H1 (cell line): Measurements from ENCODE around the gene SCOC. TPM values are rescaled to one million over a fixed set of nuclear protein-coding genes. Genes with fewer than 3 reads are reported as not detected.

Experiments used
- CTCF ChIA-PET: fragments of 300-600 bp; sonication (Branson Sonifier 250); formaldehyde crosslinking; loops from one replicate; lab custom pipeline; 2021; ENCODE audit not compliant: partially characterized antibody; lab: Charles Lee
- POLR2A ChIA-PET: fragments of 300-600 bp; sonication (Branson Sonifier 250); formaldehyde crosslinking; loops from one replicate; lab custom pipeline; 2021; ENCODE audit warnings: inconsistent platforms; ENCODE audit not compliant: partially characterized antibody; lab: Charles Lee
- DNase-seq, 2 experiments: peaks; one replicate each; pipeline versions ENCODE4 v3.0.0 to v3.0.0-alpha.2; 2010 to 2022; ENCODE audit warnings: low spot score in 2 of 2, low read depth in 1 of 2, mixed read lengths in 1 of 2
- FAIRE-seq: peaks from 2 replicates; lab custom pipeline; 2011; peaks lifted over from hg19 to GRCh38; lab: Jason Lieb, UNC
- H2AFZ ChIP-seq: 2 replicates; pipeline ENCODE4 v1.8.1; 2012; ENCODE audit warnings: low read length, inconsistent platforms
- H2AK5ac ChIP-seq: 2 replicates; pipeline ENCODE4 v1.6.1; 2013; ENCODE audit warnings: low read depth, low read length
- H2BK120ac ChIP-seq: replicated peaks from 2 replicates; pipeline ENCODE3; 2013; ENCODE audit warnings: low read depth, low read length, inconsistent platforms
- H2BK12ac ChIP-seq: 2 replicates; pipeline ENCODE4 v1.6.1; 2013; ENCODE audit warnings: low read depth, low read length
- H2BK15ac ChIP-seq: 2 replicates; pipeline ENCODE4 v1.6.1; 2013; ENCODE audit warnings: low read length
- H2BK20ac ChIP-seq: 2 replicates; pipeline ENCODE4 v1.6.1; 2013; ENCODE audit warnings: low read length
- H2BK5ac ChIP-seq: 2 replicates; pipeline ENCODE4 v1.6.1; 2013; ENCODE audit warnings: low read depth, low read length
- H3K14ac ChIP-seq: 2 replicates; pipeline ENCODE4 v1.6.1; 2013; ENCODE audit warnings: inconsistent platforms; ENCODE audit not compliant: insufficient read length
- H3K18ac ChIP-seq: 2 replicates; pipeline ENCODE4 v1.6.1; 2013; ENCODE audit warnings: low read length; ENCODE audit errors: extremely low read depth
- H3K23ac ChIP-seq: 2 replicates; pipeline ENCODE4 v1.6.1; 2013; ENCODE audit warnings: inconsistent platforms; ENCODE audit not compliant: insufficient read length
- H3K23me2 ChIP-seq: 2 replicates; pipeline ENCODE4 v1.6.1; 2013; ENCODE audit warnings: low read depth, low read length
- H3K27ac ChIP-seq: 2 replicates; pipeline ENCODE4 v1.6.1; 2011; ENCODE audit warnings: low read depth, low read length, inconsistent platforms
- H3K27me3 ChIP-seq, 4 experiments: replicated peaks in 1 of 4; 1 replicate in 1 of 4; 2 replicates in 3 of 4; pipeline versions ENCODE4 v1.6.1 to v1.8.1; 2011 to 2013; ENCODE audit warnings: low read length in 3 of 4, mild to moderate bottlenecking in 3 of 4, inconsistent platforms in 2 of 4, mixed read lengths in 2 of 4, moderate library complexity in 1 of 4; ENCODE audit not compliant: control insufficient read depth in 3 of 4, insufficient read depth in 3 of 4; ENCODE audit errors: extremely low read depth in 1 of 4
- H3K36me3 ChIP-seq, 4 experiments: 2 replicates each; pipeline versions ENCODE4 v1.6.1 to v1.8.1; 2011 to 2013; ENCODE audit warnings: mild to moderate bottlenecking in 4 of 4, low read length in 3 of 4, moderate library complexity in 2 of 4, control low read depth in 1 of 4, inconsistent platforms in 1 of 4; ENCODE audit not compliant: insufficient read depth in 4 of 4, control insufficient read depth in 2 of 4
- H3K4ac ChIP-seq: replicated peaks from 2 replicates; pipeline ENCODE3; 2013; ENCODE audit warnings: low read length, low read depth, mixed read lengths, inconsistent platforms; ENCODE audit not compliant: insufficient read length
- H3K4me1 ChIP-seq, 4 experiments: replicated peaks in 1 of 4; 1 replicate in 1 of 4; 2 replicates in 3 of 4; pipeline versions ENCODE4 v1.6.1 to v1.8.1; 2011 to 2013; ENCODE audit warnings: low read length in 3 of 4, inconsistent platforms in 2 of 4, mixed read lengths in 1 of 4; ENCODE audit not compliant: insufficient read depth in 4 of 4, control insufficient read depth in 3 of 4
- H3K4me2 ChIP-seq, 2 experiments: 2 replicates each; pipeline versions ENCODE4 v1.6.1 to v1.8.1; 2011 to 2013; ENCODE audit warnings: low read depth in 2 of 2, low read length in 2 of 2, control low read depth in 1 of 2, inconsistent platforms in 1 of 2, mild to moderate bottlenecking in 1 of 2; ENCODE audit not compliant: insufficient read depth in 1 of 2
- H3K4me3 ChIP-seq, 4 experiments: fragments of 200-600, 300-600 bp in 1 of 4; sonication (generic), shearing (Covaris generic), sonication (Bioruptor Twin) in 1 of 4; 2 replicates each; pipeline versions ENCODE4 v1.5.1 to v1.8.1; 2011 to 2016; ENCODE audit warnings: low read length in 4 of 4, low read depth in 3 of 4, control low read depth in 2 of 4, inconsistent platforms in 2 of 4, mild to moderate bottlenecking in 2 of 4, mixed read lengths in 1 of 4, moderate library complexity in 1 of 4; ENCODE audit not compliant: insufficient read depth in 2 of 4; ENCODE audit errors: extremely low read depth in 1 of 4
- H3K56ac ChIP-seq: replicated peaks from 2 replicates; pipeline ENCODE3; 2013; ENCODE audit warnings: low read depth, mild to moderate bottlenecking, mixed read lengths, low read length, inconsistent platforms; ENCODE audit not compliant: insufficient read length
- H3K79me1 ChIP-seq: 2 replicates; pipeline ENCODE4 v1.6.1; 2013; ENCODE audit warnings: low read depth, low read length, control low read depth
- H3K79me2 ChIP-seq, 2 experiments: 2 replicates each; pipeline versions ENCODE4 v1.6.1 to v1.8.1; 2012 to 2013; ENCODE audit warnings: low read length in 2 of 2, mild to moderate bottlenecking in 2 of 2, inconsistent platforms in 1 of 2; ENCODE audit not compliant: insufficient read depth in 2 of 2, control insufficient read depth in 1 of 2
- H3K9ac ChIP-seq, 4 experiments: replicated peaks in 1 of 4; 1 replicate in 1 of 4; 2 replicates in 3 of 4; pipeline versions ENCODE4 v1.6.1 to v1.8.1; 2011 to 2013; ENCODE audit warnings: low read depth in 3 of 4, low read length in 3 of 4, control low read depth in 2 of 4, mild to moderate bottlenecking in 2 of 4, moderate library complexity in 2 of 4, inconsistent platforms in 1 of 4; ENCODE audit errors: extremely low read depth in 1 of 4
- H3K9me3 ChIP-seq, 2 experiments: 2 replicates each; pipeline versions ENCODE4 v1.6.1 to v1.8.1; 2012 to 2013; ENCODE audit warnings: mild to moderate bottlenecking in 2 of 2, moderate library complexity in 2 of 2, control low read depth in 1 of 2, inconsistent platforms in 1 of 2, low read depth in 1 of 2, low read length in 1 of 2, mixed read lengths in 1 of 2; ENCODE audit not compliant: insufficient read depth in 2 of 2
- H4K20me1 ChIP-seq, 2 experiments: replicated peaks in 1 of 2; 2 replicates each; pipeline versions ENCODE3 to v1.8.1; 2011 to 2013; ENCODE audit warnings: inconsistent platforms in 2 of 2, low read length in 2 of 2, mild to moderate bottlenecking in 1 of 2; ENCODE audit not compliant: insufficient read depth in 2 of 2, control insufficient read depth in 1 of 2
- H4K5ac ChIP-seq: 2 replicates; pipeline ENCODE4 v1.6.1; 2013; ENCODE audit warnings: low read length, low read depth, mixed read lengths, inconsistent platforms; ENCODE audit not compliant: insufficient read length
- H4K8ac ChIP-seq: 2 replicates; pipeline ENCODE4 v1.8.0; 2013; ENCODE audit warnings: mild to moderate bottlenecking, moderate library complexity, low read length, inconsistent platforms; ENCODE audit not compliant: insufficient read depth; ENCODE audit errors: extremely low read depth
- H4K91ac ChIP-seq: replicated peaks from 2 replicates; pipeline ENCODE3; 2013; ENCODE audit warnings: low read length, mixed read lengths, inconsistent platforms; ENCODE audit not compliant: insufficient read length
- ASH2L ChIP-seq: fragments of 200-600, 300-600 bp; sonication (generic); IDR thresholded peaks from one replicate; pipeline ENCODE4 v1.7.1; 2017; ENCODE audit warnings: low read length
- ATF2 ChIP-seq: IDR thresholded peaks from 2 replicates; pipeline ENCODE4 v1.6.1; 2012; ENCODE audit warnings: low read length, inconsistent platforms
- CHD2 ChIP-seq: IDR thresholded peaks from 2 replicates; pipeline ENCODE4 v1.6.1; 2012; ENCODE audit warnings: low read length, improper control_type of control experiment
- EP300 ChIP-seq, 2 experiments: IDR thresholded peaks; 1 replicate in 1 of 2; 2 replicates in 1 of 2; pipeline ENCODE4 v1.6.1; 2011 to 2012; ENCODE audit warnings: low read depth in 2 of 2, low read length in 2 of 2, mild to moderate bottlenecking in 2 of 2, borderline replicate concordance in 1 of 2, inconsistent platforms in 1 of 2, moderate library complexity in 1 of 2
- RNF2 ChIP-seq: fragments of 200-900, 300-1000 bp; sonication (generic); IDR thresholded peaks from 2 replicates; pipeline ENCODE4 v1.7.1; 2016; ENCODE audit warnings: borderline replicate concordance, low read depth, mild to moderate bottlenecking, antibody characterized with exemption, low read length; ENCODE audit not compliant: poor library complexity, severe bottlenecking; ENCODE audit errors: missing control alignments
- SIRT6 ChIP-seq: IDR thresholded peaks from one replicate; pipeline ENCODE4 v1.7.1; 2012; ENCODE audit warnings: low read length, inconsistent platforms
- SIX5 ChIP-seq: IDR thresholded peaks from 2 replicates; pipeline ENCODE4 v1.6.1; 2011; ENCODE audit warnings: mild to moderate bottlenecking, low read depth, low read length
- TAF7 ChIP-seq: optimal IDR thresholded peaks from 2 replicates; pipeline ENCODE3; 2011; ENCODE audit warnings: low read depth, mild to moderate bottlenecking, inconsistent platforms, low read length, moderate library complexity, borderline replicate concordance
- ZNF274 ChIP-seq: IDR thresholded peaks from 2 replicates; pipeline ENCODE4 v1.7.0; 2012; ENCODE audit warnings: low read length, borderline replicate concordance; ENCODE audit errors: extremely low read depth
- WGBS, 2 experiments: shearing (Covaris generic) in 1 of 2; methylation state at CpG; one replicate each; pipeline versions ENCODE4 v1.1.6 to v1.1.7; 2013 to 2015; ENCODE audit warnings: low lambda C conversion rate in 2 of 2, mixed read lengths in 2 of 2, inconsistent platforms in 1 of 2, low coverage in 1 of 2, missing lambda C conversion rate in 1 of 2; ENCODE audit not compliant: insufficient replicate concordance in 2 of 2, insufficient coverage in 1 of 2, insufficient read length in 1 of 2; ENCODE audit errors: extremely low coverage in 1 of 2, missing lambda C conversion rate in 1 of 2; 5-methylcytosine and 5-hydroxymethylcytosine counted together
- polyA plus RNA-seq, 7 experiments: library from polyadenylated mRNA; depleted of rRNA in 3 of 7; stranded (reverse) in 5 of 7; unstranded in 2 of 7; fragments of >200 nt in 5 of 7; fragments of 200-250 nt in 2 of 7; gene quantifications; 1 replicate in 5 of 7; 2 replicates in 1 of 7; 4 replicates in 1 of 7; pipeline versions ENCODE4 v1.2.1 to v1.2.3, GENCODE V29; 2011 to 2013; ENCODE audit warnings: missing spikeins in 2 of 7, mixed read lengths in 2 of 7
- total RNA-seq: library from RNA; stranded (reverse); fragmentation: NEBNext Ultra II Directional; extraction: Animal tissue kit (Norgen Biotek cat#: 25700); gene quantifications from 2 replicates; pipeline ENCODE4 v1.2.1, GENCODE V29; 2021

Gene SCOC
- total and polyA plus RNA-seq, 2 of the 8 experiments (the other 6 are each of a cell fraction or from before 2014, with no cell fraction given), result 12.1 to 33.4 TPM

- Histone ChIP-seq H3K4me3 (peak within 1 kb of the TSS; percentile 50 to 75 (median 71)), H3K27me3 (peaks cover 0 to 2% (median 0%) of the 10 kb centered on the region in 4 experiments; a peak in 3 of 7 replicates), H2BK120ac (no peak within 1 kb of the TSS), H3K56ac (peak within 1 kb of the TSS; percentile 79), H3K18ac (0 out of 2 replicates have a peak within 1 kb of the TSS, but pooled peaks have one; percentile 43), H3K36me3 (no peaks in the 10 kb centered on the region), H3K9me3 (no peaks in the 10 kb centered on the region), H3K9ac (peak within 1 kb of the TSS in 3 of 4 experiments; percentile 36 to 55 (median 51); a peak in 6 of 7 replicates), H2BK15ac (no peak within 1 kb of the TSS; the same call in 1 of the 2 replicates), H2BK20ac (no peak within 1 kb of the TSS), H3K4ac (peak within 1 kb of the TSS; percentile 72), H3K23me2 (peaks cover 7% of the 10 kb centered on the region; the same call in 1 of the 2 replicates), H3K4me1 (no peaks in the 10 kb centered on the region; a peak in 2 of 7 replicates), H3K4me2 (peak within 1 kb of the TSS; percentile 64 to 91), H2BK12ac (no peak within 1 kb of the TSS), H3K14ac (no peak within 1 kb of the TSS), H2AK5ac (no peak within 1 kb of the TSS), H3K23ac (no peak within 1 kb of the TSS), H4K5ac (peak within 1 kb of the TSS; percentile 62), H2AFZ (peak within 1 kb of the TSS; percentile 93), H3K79me2 (no peaks in the 10 kb centered on the region), H4K20me1 (no peaks in the 10 kb centered on the region), H4K8ac (peak within 1 kb of the TSS; percentile 87), H3K27ac (no peak within 1 kb of the TSS), H4K91ac (peak within 1 kb of the TSS; percentile 59), H3K79me1 (no peaks in the 10 kb centered on the region), H2BK5ac (no peak within 1 kb of the TSS)
- FAIRE-seq (no peak), DNase-seq (peak; percentile 73 to 93)
- 1% methylated on average over 67 of the region's 73 CpGs; no CpG with 5 or more reads in 1 of the 2 experiments for WGBS, 2 experiments
- ChIA-PET POLR2A (interaction anchor here (0.8 to 1.6 kb wide), 8 partner anchors 13 to 227 kb away, joined by 3 to 6 read pairs (median 4); partner anchors contain the start of genes ELMOD2, MGAT4D and SCOC), CTCF (interaction anchor here (0.5 to 2.7 kb wide), 22 partner anchors 11 to 901 kb away, joined by 3 to 12 read pairs (median 3); partner anchors contain the start of genes ELMOD2 and SCOC)
- TF ChIP-seq SIX5 (no peak), RNF2 (no peak), TAF7 (no peak), SIRT6 (no peak), CHD2 (no peak), ASH2L (peak; percentile 73), EP300 (IDR thresholded peaks at IDR 0.05; ENCODE audit: borderline replicate concordance in 1 of 2, low read depth in 2 of 2, low read length in 2 of 2) (no peak), ATF2 (no peak), ZNF274 (no peak)
Measured at GRCh38 chr4:140427106-140427918, 53.9 kb downstream of the SCOC start, which contains the start of gene CLGN. TSS of gene CLGN (minus strand) at chr4:140427648. CDS start at chr4:140413078, 14,570 bp downstream.
